GM12878 (cell line): ENCODE results near the gene GLO1. TPM values are rescaled to one million over a fixed set of nuclear protein-coding genes. Genes with fewer than 3 reads are reported as not detected.

ENCODE experiments used
- ATAC-seq: fragments of 200-7000 bp; cut with Tn5 transposase; 3 replicates; pipeline ENCODE4 v1.9.1; 2020; ENCODE audit warnings: mild to moderate bottlenecking, moderate library complexity
- BruUV-seq: library from RNA; stranded (reverse); fragments of 400-500 nt; replicated peaks from 2 replicates; lab custom pipeline; 2021; lab: Mats Ljungman, UMichigan
- CTCF ChIA-PET: fragments of 300-600 bp; sonication (Branson Sonifier 250); formaldehyde crosslinking; extraction: SDS; loops from one replicate; lab custom pipeline; 2021; ENCODE audit warnings: inconsistent platforms; lab: Yijun Ruan, JAX
- POLR2A ChIA-PET: fragments of 350-600 bp; formaldehyde crosslinking; extraction: SDS; loops from one replicate; lab custom pipeline; 2021; ENCODE audit warnings: inconsistent platforms; lab: Charles Lee
- RAD21 ChIA-PET: fragments of 300-600 bp; sonication (Branson Sonifier 250); formaldehyde crosslinking; loops from one replicate; lab custom pipeline; 2023; ENCODE audit warnings: antibody characterized with exemption; ENCODE audit not compliant: unreplicated experiment; lab: Charles Lee
- SMC1A ChIA-PET: fragments of 300-600 bp; sonication (Branson Sonifier 250); formaldehyde crosslinking; loops from one replicate; lab custom pipeline; 2023; ENCODE audit not compliant: unreplicated experiment, uncharacterized antibody; lab: Charles Lee
- DNase-seq: peaks from one replicate; pipeline ENCODE4 v3.0.0-alpha.2; 2011; ENCODE audit warnings: low read depth, low spot score
- FAIRE-seq: peaks from 3 replicates; lab custom pipeline; 2011; peaks lifted over from hg19 to GRCh38; lab: Jason Lieb, UNC
- H2AFZ ChIP-seq: 2 replicates; pipeline ENCODE4 v1.6.0; 2011; ENCODE audit warnings: low read depth, low read length, control low read depth; ENCODE audit not compliant: control insufficient read depth
- H3K27ac ChIP-seq: 2 replicates; pipeline ENCODE4 v1.5.1; 2011; ENCODE audit warnings: control low read depth; ENCODE audit not compliant: control insufficient read depth, insufficient read depth
- H3K27me3 ChIP-seq, 2 experiments: replicated peaks in 1 of 2; 2 replicates each; pipeline versions ENCODE4 v1.6.0 to v1.6.1; 2011; ENCODE audit warnings: low read length in 1 of 2; ENCODE audit not compliant: control insufficient read depth in 2 of 2, insufficient read depth in 2 of 2
- H3K36me3 ChIP-seq, 2 experiments: 2 replicates each; pipeline ENCODE4 v1.5.1; 2011; ENCODE audit warnings: low read length in 1 of 2; ENCODE audit not compliant: control insufficient read depth in 2 of 2, insufficient read depth in 2 of 2
- H3K4me1 ChIP-seq: 2 replicates; pipeline ENCODE4 v1.6.1; 2011; ENCODE audit warnings: mild to moderate bottlenecking, low read length, moderate library complexity, mixed read lengths; ENCODE audit not compliant: control insufficient read depth, insufficient read depth
- H3K4me2 ChIP-seq: 2 replicates; pipeline ENCODE4 v1.6.0; 2011; ENCODE audit warnings: control low read depth; ENCODE audit not compliant: control insufficient read depth, insufficient read depth
- H3K4me3 ChIP-seq: fragments of 200-600 bp; sonication (generic); 2 replicates; pipeline ENCODE4 v1.5.1; 2016
- H3K79me2 ChIP-seq: 2 replicates; pipeline ENCODE4 v1.6.0; 2011; ENCODE audit warnings: low read length; ENCODE audit not compliant: control insufficient read depth, insufficient read depth
- H3K9ac ChIP-seq: 2 replicates; pipeline ENCODE4 v1.8.0; 2011; ENCODE audit warnings: low read length, control low read depth, mixed read lengths; ENCODE audit not compliant: control insufficient read depth, insufficient read depth
- H3K9me3 ChIP-seq: replicated peaks from 3 replicates; pipeline ENCODE4 v1.5.1; 2011; ENCODE audit warnings: mild to moderate bottlenecking, low read length; ENCODE audit not compliant: control insufficient read depth, insufficient read depth
- H4K20me1 ChIP-seq: 2 replicates; pipeline ENCODE4 v1.6.0; 2011; ENCODE audit not compliant: control insufficient read depth, insufficient read depth
- ATF7 ChIP-seq: fragments of 450-650 bp; IDR thresholded peaks from 2 replicates; pipeline ENCODE4 v1.6.1; 2016; ENCODE audit warnings: low read depth, mild to moderate bottlenecking
- DPF2 ChIP-seq: fragments of 450-650 bp; IDR thresholded peaks from 2 replicates; pipeline ENCODE4 v1.6.1; 2017; ENCODE audit warnings: mild to moderate bottlenecking
- GATAD2B ChIP-seq: fragments of 450-650 bp; conservative IDR thresholded peaks from 2 replicates; pipeline ENCODE4 v1.6.1; 2017; ENCODE audit warnings: low read depth, mild to moderate bottlenecking, moderate library complexity
- HDAC6 ChIP-seq: fragments of 200-600 bp; sonication (generic); IDR thresholded peaks from one replicate; pipeline ENCODE4 v1.8.0; 2017; ENCODE audit warnings: antibody characterized with exemption; ENCODE audit not compliant: unreplicated experiment
- IKZF2 ChIP-seq, 2 experiments: fragments of 450-650 bp; IDR thresholded peaks; 2 replicates each; pipeline ENCODE4 v1.6.1; 2017; ENCODE audit warnings: mild to moderate bottlenecking in 2 of 2, moderate library complexity in 2 of 2
- MTA2 ChIP-seq: fragments of 450-650 bp; IDR thresholded peaks from 2 replicates; pipeline ENCODE4 v1.6.1; 2016; ENCODE audit warnings: low read depth, mild to moderate bottlenecking, moderate library complexity
- MYB ChIP-seq: fragments of 150-350 bp; IDR thresholded peaks from 2 replicates; pipeline ENCODE4 v1.6.1; 2014; ENCODE audit warnings: mild to moderate bottlenecking, low read depth, low read length, borderline replicate concordance
- NFYB ChIP-seq: IDR thresholded peaks from 2 replicates; pipeline ENCODE4 v1.6.1; 2011; ENCODE audit warnings: low read depth, mild to moderate bottlenecking, low read length, improper control_type of control experiment, moderate library complexity; ENCODE audit not compliant: insufficient read depth
- NR2F1 ChIP-seq: fragments of 450-650 bp; conservative IDR thresholded peaks from 2 replicates; pipeline ENCODE4 v1.6.1; 2017; ENCODE audit warnings: mild to moderate bottlenecking
- RELA ChIP-seq: fragments of 450-650 bp; IDR thresholded peaks from 2 replicates; pipeline ENCODE4 v1.8.0; 2014; ENCODE audit warnings: borderline replicate concordance; ENCODE audit not compliant: partially characterized antibody
- ZNF274 ChIP-seq: IDR thresholded peaks from one replicate; pipeline ENCODE4 v1.8.0; 2011; ENCODE audit not compliant: insufficient read length, insufficient read depth
- WGBS: methylation state at CpG from one replicate; pipeline ENCODE4 v1.1.6; 2016; ENCODE audit warnings: low lambda C conversion rate; ENCODE audit not compliant: insufficient replicate concordance, insufficient coverage; ENCODE audit errors: missing lambda C conversion rate; 5-methylcytosine and 5-hydroxymethylcytosine counted together
- in situ Hi-C: fragments of 300-500 bp; cut with MboI; formaldehyde crosslinking; loops from 9 replicates; pipeline ENCODE4 v1.14.3; 2018; ENCODE audit warnings: mixed read lengths
- intact Hi-C: fragments of 100-400 bp; cut with micrococcal nuclease; formaldehyde crosslinking; loops from one replicate; pipeline ENCODE4 v1.14.2; 2022; ENCODE audit not compliant: unreplicated experiment
- polyA plus RNA-seq, 11 experiments: library from polyadenylated mRNA; depleted of rRNA in 4 of 11; unstranded in 6 of 11; stranded (reverse) in 5 of 11; fragments of >200 nt; fragmentation: Nextera tagmentation in 4 of 11; fragmentation: Illumina TruSeq in 1 of 11; extraction: Ambion mirVana in 4 of 11; extraction: Trizol in 1 of 11; gene quantifications; 1 replicate in 1 of 11; 2 replicates in 10 of 11; pipeline versions ENCODE4 v1.2.1 to v1.2.3, GENCODE V29; 2011 to 2016; ENCODE audit warnings: inconsistent platforms in 2 of 11, missing spikeins in 2 of 11, low read depth in 1 of 11
- total RNA-seq, 4 experiments: library from RNA; depleted of rRNA in 3 of 4; stranded (reverse); fragments of >200 nt in 3 of 4; fragmentation: Illumina TruSeq in 1 of 4; extraction: Trizol in 1 of 4; gene quantifications; 2 replicates each; pipeline versions ENCODE4 v1.2.1 to v1.2.3, GENCODE V29; 2013 to 2021
- TF ChIP-seq, protein P1 (sequence below): fragments of 450-650 bp; formaldehyde crosslinking; IDR thresholded peaks from 2 replicates; pipeline ENCODE4 v1.5.0; 2022; ENCODE audit warnings: mild to moderate bottlenecking, missing genetic modification characterization

Gene GLO1
- total and polyA plus RNA-seq, 10 of the 15 experiments (the other 5 are each of a cell fraction or from before 2014, with no cell fraction given): 105 to 227 (median 150) TPM

DNA sequence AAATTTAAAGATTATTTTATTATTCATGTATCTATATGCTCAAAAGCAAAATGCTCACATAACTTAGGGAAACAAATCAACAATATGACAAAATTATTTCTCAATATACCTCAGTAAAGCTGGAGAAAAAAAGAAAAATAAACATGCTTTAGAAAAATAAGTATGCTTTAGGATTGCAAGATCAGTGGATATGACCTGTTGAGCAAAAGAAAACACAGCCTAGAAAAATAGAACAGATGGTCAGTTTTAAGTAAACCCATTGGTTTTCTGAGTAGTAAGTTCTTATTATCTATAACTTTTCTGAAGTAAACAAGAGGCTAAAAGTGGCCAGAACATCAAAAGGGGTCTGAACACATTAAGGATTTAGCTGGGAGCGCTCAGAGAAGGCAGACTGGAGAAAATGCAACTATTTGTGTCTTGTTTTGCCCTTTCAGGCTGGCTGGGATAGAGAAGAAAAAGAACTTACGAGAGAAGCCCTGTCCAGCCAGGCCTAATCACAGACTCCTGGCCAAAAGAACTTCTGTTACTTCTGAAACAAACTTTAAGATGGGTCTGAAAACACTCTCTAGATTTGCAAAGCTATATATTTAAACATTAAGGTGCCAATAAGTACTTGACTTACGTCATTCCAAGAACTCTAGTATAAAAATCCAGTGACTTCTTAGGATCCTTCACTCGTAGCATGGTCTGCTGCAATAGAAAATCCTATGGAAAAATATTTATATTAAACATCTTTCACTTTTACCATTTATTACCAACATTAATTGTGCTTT, 16.5 kb downstream of the GLO1 start:
- Histone ChIP-seq H2AFZ (no peak overlapping the region), H3K9me3 (no peaks in the 10 kb centered on the region; the same call in 2 of the 3 replicates), H3K4me1 (peaks cover 13% of the 10 kb centered on the region), H3K27ac (no peak overlapping the region), H3K9ac (no peak overlapping the region), H3K27me3 (no peaks in the 10 kb centered on the region), H3K4me3 (no peak overlapping the region), H3K79me2 (peaks cover 25% of the 10 kb centered on the region), H4K20me1 (no peaks in the 10 kb centered on the region), H3K36me3 (peaks cover 0 to 15% of the 10 kb centered on the region in 2 experiments; a peak in 2 of 4 replicates), H3K4me2 (no peak overlapping the region)
- DNase-seq: no peak
- CTCF ChIA-PET: interaction anchor here (1.6 kb wide), 2 partner anchors 9 to 16 kb away, joined by 4 to 5 read pairs; partner anchors contain the start of gene GLO1
- in situ Hi-C loops (no loop called here), intact Hi-C loops (no loop called here)
- no TSS peak for BruUV-seq
- TF ChIP-seq IKZF2 (IDR thresholded peaks at IDR 0.05) (no peak), GATAD2B (no peak)
- POLR2A ChIA-PET: no interaction called here
- no peak for ATAC-seq
- 85% methylated on average over 4 of the region's 4 CpGs for WGBS
- SMC1A ChIA-PET: interaction anchor here (0.8 to 2.0 kb wide), 5 partner anchors 10 to 451 kb away, joined by 3 to 12 read pairs (median 3); no protein-coding TSS in a partner anchor
- RAD21 ChIA-PET: interaction anchor here (1.0 kb wide), 1 partner anchor 17 kb away, joined by 3 read pairs; the partner anchor contains the start of gene GLO1
- FAIRE-seq: no peak

DNA sequence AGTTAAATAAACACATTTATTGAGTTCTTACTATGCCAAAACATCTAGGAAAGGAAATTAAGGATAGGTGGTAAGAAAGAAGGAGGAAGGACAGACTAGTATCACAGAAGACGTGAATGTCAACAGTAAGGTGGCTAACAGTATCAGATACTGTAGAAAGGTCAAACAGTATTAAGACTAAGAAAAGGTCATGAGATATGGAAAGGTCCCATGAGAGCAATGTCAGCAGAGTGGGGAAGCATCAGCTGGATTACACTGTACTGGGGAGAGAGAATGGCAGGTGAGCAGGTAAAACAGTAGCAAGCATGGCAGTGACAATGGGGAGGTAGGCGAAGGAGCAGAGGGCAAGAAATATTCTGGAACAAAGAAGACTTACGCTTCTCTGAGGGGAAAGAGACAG, 18.0 kb downstream of the GLO1 start:
- ChIA-PET CTCF (interaction anchor here (1.6 kb wide), 1 partner anchor 17 kb away, joined by 5 read pairs; the partner anchor contains the start of gene GLO1), RAD21 (interaction anchor here (1.7 kb wide), 1 partner anchor 191 kb away, joined by 3 read pairs; no protein-coding TSS in a partner anchor), SMC1A (interaction anchor here (0.9 kb wide), 1 partner anchor 9 kb away, joined by 4 read pairs; no protein-coding TSS in a partner anchor), POLR2A (no interaction called here)
- Histone ChIP-seq H3K27me3 (no peaks in the 10 kb centered on the region), H3K9ac (no peak overlapping the region), H4K20me1 (no peaks in the 10 kb centered on the region), H3K4me3 (no peak overlapping the region), H2AFZ (no peak overlapping the region), H3K9me3 (no peaks in the 10 kb centered on the region), H3K4me1 (peaks cover 13% of the 10 kb centered on the region), H3K27ac (no peak overlapping the region), H3K79me2 (peaks cover 22% of the 10 kb centered on the region), H3K4me2 (no peak overlapping the region), H3K36me3 (peaks cover 0 to 16% of the 10 kb centered on the region in 2 experiments; a peak in 2 of 4 replicates)
- DNase-seq (no peak), ATAC-seq (no peak), FAIRE-seq (no peak)
- intact Hi-C loops (no loop called here), in situ Hi-C loops (no loop called here)
- BruUV-seq: no TSS peak
- WGBS: 98% methylated on average over 3 of the region's 3 CpGs
- no peak for TF ChIP-seq MTA2
- no peak for TF ChIP-seq NR2F1
- TF ChIP-seq HDAC6: no peak
- no peak for TF ChIP-seq NFYB
- no peak for TF ChIP-seq ZNF274
- no peak for TF ChIP-seq MYB
- no peak for TF ChIP-seq ATF7
- TF ChIP-seq, protein P1, sequence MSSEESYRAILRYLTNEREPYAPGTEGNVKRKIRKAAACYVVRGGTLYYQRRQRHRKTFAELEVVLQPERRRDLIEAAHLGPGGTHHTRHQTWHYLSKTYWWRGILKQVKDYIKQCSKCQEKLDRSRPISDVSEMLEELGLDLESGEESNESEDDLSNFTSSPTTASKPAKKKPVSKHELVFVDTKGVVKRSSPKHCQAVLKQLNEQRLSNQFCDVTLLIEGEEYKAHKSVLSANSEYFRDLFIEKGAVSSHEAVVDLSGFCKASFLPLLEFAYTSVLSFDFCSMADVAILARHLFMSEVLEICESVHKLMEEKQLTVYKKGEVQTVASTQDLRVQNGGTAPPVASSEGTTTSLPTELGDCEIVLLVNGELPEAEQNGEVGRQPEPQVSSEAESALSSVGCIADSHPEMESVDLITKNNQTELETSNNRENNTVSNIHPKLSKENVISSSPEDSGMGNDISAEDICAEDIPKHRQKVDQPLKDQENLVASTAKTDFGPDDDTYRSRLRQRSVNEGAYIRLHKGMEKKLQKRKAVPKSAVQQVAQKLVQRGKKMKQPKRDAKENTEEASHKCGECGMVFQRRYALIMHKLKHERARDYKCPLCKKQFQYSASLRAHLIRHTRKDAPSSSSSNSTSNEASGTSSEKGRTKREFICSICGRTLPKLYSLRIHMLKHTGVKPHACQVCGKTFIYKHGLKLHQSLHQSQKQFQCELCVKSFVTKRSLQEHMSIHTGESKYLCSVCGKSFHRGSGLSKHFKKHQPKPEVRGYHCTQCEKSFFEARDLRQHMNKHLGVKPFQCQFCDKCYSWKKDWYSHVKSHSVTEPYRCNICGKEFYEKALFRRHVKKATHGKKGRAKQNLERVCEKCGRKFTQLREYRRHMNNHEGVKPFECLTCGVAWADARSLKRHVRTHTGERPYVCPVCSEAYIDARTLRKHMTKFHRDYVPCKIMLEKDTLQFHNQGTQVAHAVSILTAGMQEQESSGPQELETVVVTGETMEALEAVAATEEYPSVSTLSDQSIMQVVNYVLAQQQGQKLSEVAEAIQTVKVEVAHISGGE: no peak
- no peak for TF ChIP-seq RELA
- no peak for TF ChIP-seq DPF2
